GM12892 (cell line): ENCODE measurements around the gene CYP27C1.

Experiments
- POLR2A ChIP-seq: IDR thresholded peaks from 2 replicates; pipeline ENCODE4 v1.6.1; 2011; ENCODE audit warnings: low read depth, low read length, control low read depth
- POLR2AphosphoS5 ChIP-seq: IDR thresholded peaks from 2 replicates; pipeline ENCODE4 v1.6.1; 2011; ENCODE audit warnings: low read depth, low read length, control low read depth

GRCh38 chr2:127174640-127175039 is 45.5 kb downstream of the CYP27C1 start:
- TF ChIP-seq POLR2AphosphoS5: no peak
- no peak for TF ChIP-seq POLR2A
